Astrocyte (in vitro differentiated cells and primary cell): ENCODE data around the gene REEP6.

Experiments
- EZH2 ChIP-seq: IDR thresholded peaks from 2 replicates; pipeline ENCODE4 v1.6.1; 2012; ENCODE audit warnings: mild to moderate bottlenecking, low read length, inconsistent platforms; ENCODE audit not compliant: insufficient read depth
- TF ChIP-seq, protein P1 (sequence below): IDR thresholded peaks from 2 replicates; pipeline ENCODE4 v1.5.1; 2011; ENCODE audit warnings: low read depth, mild to moderate bottlenecking, inconsistent platforms, low read length, moderate library complexity; ENCODE audit not compliant: insufficient read depth

- TF ChIP-seq, protein P1, sequence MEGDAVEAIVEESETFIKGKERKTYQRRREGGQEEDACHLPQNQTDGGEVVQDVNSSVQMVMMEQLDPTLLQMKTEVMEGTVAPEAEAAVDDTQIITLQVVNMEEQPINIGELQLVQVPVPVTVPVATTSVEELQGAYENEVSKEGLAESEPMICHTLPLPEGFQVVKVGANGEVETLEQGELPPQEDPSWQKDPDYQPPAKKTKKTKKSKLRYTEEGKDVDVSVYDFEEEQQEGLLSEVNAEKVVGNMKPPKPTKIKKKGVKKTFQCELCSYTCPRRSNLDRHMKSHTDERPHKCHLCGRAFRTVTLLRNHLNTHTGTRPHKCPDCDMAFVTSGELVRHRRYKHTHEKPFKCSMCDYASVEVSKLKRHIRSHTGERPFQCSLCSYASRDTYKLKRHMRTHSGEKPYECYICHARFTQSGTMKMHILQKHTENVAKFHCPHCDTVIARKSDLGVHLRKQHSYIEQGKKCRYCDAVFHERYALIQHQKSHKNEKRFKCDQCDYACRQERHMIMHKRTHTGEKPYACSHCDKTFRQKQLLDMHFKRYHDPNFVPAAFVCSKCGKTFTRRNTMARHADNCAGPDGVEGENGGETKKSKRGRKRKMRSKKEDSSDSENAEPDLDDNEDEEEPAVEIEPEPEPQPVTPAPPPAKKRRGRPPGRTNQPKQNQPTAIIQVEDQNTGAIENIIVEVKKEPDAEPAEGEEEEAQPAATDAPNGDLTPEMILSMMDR = no peak
- no peak for TF ChIP-seq EZH2
Observed at GRCh38 chr19:1497578-1498235, 6.7 kb downstream of the REEP6 start.
